Ishikawa (cell line): Measurements from ENCODE around the gene ANO9.

ENCODE experiments used
- CEBPB ChIP-seq: IDR thresholded peaks from 2 replicates; pipeline ENCODE4 v1.6.1; 2012
- CREB1 ChIP-seq: IDR thresholded peaks from 2 replicates; pipeline ENCODE4 v1.6.1; 2012; ENCODE audit warnings: low read depth
- EGR1 ChIP-seq: IDR thresholded peaks from 2 replicates; pipeline ENCODE4 v1.6.1; 2012
- EP300 ChIP-seq: IDR thresholded peaks from 2 replicates; pipeline ENCODE4 v1.6.1; 2012; ENCODE audit warnings: borderline replicate concordance
- FOXM1 ChIP-seq: IDR thresholded peaks from 2 replicates; pipeline ENCODE4 v1.6.1; 2012; ENCODE audit warnings: low read depth, borderline replicate concordance
- MAX ChIP-seq: IDR thresholded peaks from 2 replicates; pipeline ENCODE4 v1.6.1; 2012
- NFIC ChIP-seq: IDR thresholded peaks from 2 replicates; pipeline ENCODE4 v1.6.1; 2012
- RAD21 ChIP-seq: IDR thresholded peaks from 2 replicates; pipeline ENCODE4 v1.6.1; 2012; ENCODE audit warnings: low read depth
- REST ChIP-seq: IDR thresholded peaks from 2 replicates; pipeline ENCODE4 v1.6.1; 2012; ENCODE audit warnings: low read depth, mild to moderate bottlenecking
- YY1 ChIP-seq: IDR thresholded peaks from 2 replicates; pipeline ENCODE4 v1.6.1; 2012; ENCODE audit warnings: low read depth

- no peak for TF ChIP-seq MAX
- TF ChIP-seq CREB1: no peak
- TF ChIP-seq FOXM1: no peak
- TF ChIP-seq EGR1: no peak
- no peak for TF ChIP-seq EP300
- no peak for TF ChIP-seq REST
- TF ChIP-seq CEBPB: no peak
- TF ChIP-seq RAD21: no peak
- TF ChIP-seq YY1: no peak
- TF ChIP-seq NFIC: no peak
These were observed 5.1 kb upstream of the ANO9 start for GRCh38 chr11:446891-447290.
